Keratinocyte (primary cell): ENCODE results near the gene GFI1B. TPM values are rescaled to one million over a fixed set of nuclear protein-coding genes. Genes with fewer than 3 reads are reported as not detected.
"Not testable (repeated sequence)": the region's sequence is repeated elsewhere in the genome, so short reads cannot be mapped to it uniquely, and the experiment has no call there.

Experiments used
- DNase-seq: peaks from one replicate; pipeline ENCODE4 v3.0.0-alpha.2; 2011; ENCODE audit warnings: low read depth, missing footprints, low spot score
- FAIRE-seq: peaks from 2 replicates; lab custom pipeline; 2011; peaks lifted over from hg19 to GRCh38; lab: Jason Lieb, UNC
- H2AFZ ChIP-seq: 2 replicates; pipeline ENCODE4 v1.6.0; 2012; ENCODE audit warnings: low read length, control low read depth, inconsistent platforms; ENCODE audit not compliant: control insufficient read depth
- H3K27ac ChIP-seq: 2 replicates; pipeline ENCODE4 v1.5.1; 2011; ENCODE audit warnings: low read length; ENCODE audit not compliant: control insufficient read depth, insufficient read depth
- H3K27me3 ChIP-seq: 3 replicates; pipeline ENCODE4 v1.6.0; 2011; ENCODE audit warnings: low read length; ENCODE audit not compliant: control insufficient read depth, insufficient read depth; ENCODE audit errors: extremely low read depth
- H3K36me3 ChIP-seq, 2 experiments: 2 replicates in 1 of 2; 3 replicates in 1 of 2; pipeline ENCODE4 v1.5.1; 2011; ENCODE audit warnings: low read length in 2 of 2, mild to moderate bottlenecking in 1 of 2; ENCODE audit not compliant: control insufficient read depth in 2 of 2, insufficient read depth in 2 of 2; ENCODE audit errors: extremely low read depth in 1 of 2
- H3K4me1 ChIP-seq: 3 replicates; pipeline ENCODE4 v1.5.1; 2011; ENCODE audit warnings: low read length; ENCODE audit not compliant: control insufficient read depth, insufficient read depth; ENCODE audit errors: extremely low read depth
- H3K4me2 ChIP-seq: 3 replicates; pipeline ENCODE4 v1.6.0; 2011; ENCODE audit warnings: low read depth, low read length; ENCODE audit not compliant: control insufficient read depth, insufficient read depth; ENCODE audit errors: extremely low read depth
- H3K4me3 ChIP-seq, 3 experiments: fragments of 200-600 bp in 1 of 3; sonication (generic) in 1 of 3; 2 replicates in 2 of 3; 3 replicates in 1 of 3; pipeline ENCODE4 v1.5.1; 2011 to 2016; ENCODE audit warnings: low read length in 3 of 3, mild to moderate bottlenecking in 3 of 3, control low read depth in 2 of 3, inconsistent platforms in 1 of 3, low read depth in 1 of 3, mixed read lengths in 1 of 3, mixed run types in 1 of 3, moderate library complexity in 1 of 3; ENCODE audit not compliant: control insufficient read depth in 2 of 3, insufficient read depth in 2 of 3; ENCODE audit errors: extremely low read depth in 1 of 3
- H3K79me2 ChIP-seq: 2 replicates; pipeline ENCODE4 v1.6.0; 2012; ENCODE audit warnings: low read length; ENCODE audit not compliant: control insufficient read depth, insufficient read depth
- H3K9ac ChIP-seq: 3 replicates; pipeline ENCODE4 v1.6.0; 2011; ENCODE audit warnings: low read length; ENCODE audit not compliant: control insufficient read depth, insufficient read depth; ENCODE audit errors: extremely low read depth
- H3K9me1 ChIP-seq: 3 replicates; pipeline ENCODE4 v1.6.0; 2011; ENCODE audit warnings: low read length; ENCODE audit not compliant: control insufficient read depth, insufficient read depth; ENCODE audit errors: extremely low read depth
- H3K9me3 ChIP-seq: 2 replicates; pipeline ENCODE4 v1.5.1; 2012; ENCODE audit warnings: low read depth, low read length; ENCODE audit not compliant: control insufficient read depth
- H4K20me1 ChIP-seq: 3 replicates; pipeline ENCODE4 v1.6.0; 2011; ENCODE audit warnings: low read length; ENCODE audit not compliant: control insufficient read depth, insufficient read depth; ENCODE audit errors: extremely low read depth
- CTCF ChIP-seq, 3 experiments: IDR thresholded peaks in 1 of 3; conservative IDR thresholded peaks in 1 of 3; optimal IDR thresholded peaks in 1 of 3; 2 replicates in 2 of 3; 3 replicates in 1 of 3; pipeline versions ENCODE3 to v1.5.1; 2011; ENCODE audit warnings: low read length in 3 of 3, mild to moderate bottlenecking in 3 of 3, moderate library complexity in 2 of 3, control low read depth in 1 of 3, inconsistent platforms in 1 of 3; ENCODE audit not compliant: insufficient read depth in 2 of 3; ENCODE audit errors: extremely low read depth in 1 of 3
- EZH2 ChIP-seq: IDR thresholded peaks from one replicate; pipeline ENCODE4 v1.6.1; 2012; ENCODE audit warnings: inconsistent platforms, mild to moderate bottlenecking, low read length, moderate library complexity
- dilution Hi-C: fragments of 300-500 bp; cut with MboI; formaldehyde crosslinking; loops from one replicate; pipeline ENCODE4 v1.7.0; 2020; ENCODE audit warnings: low sequenced_read_pairs; ENCODE audit not compliant: extremely low pct_ligation_motif_present
- polyA plus RNA-seq, 5 experiments: library from polyadenylated mRNA; depleted of rRNA in 3 of 5; stranded (reverse) in 3 of 5; stranded (forward) in 1 of 5; unstranded in 1 of 5; fragments of >200 nt; gene quantifications; 1 replicate in 1 of 5; 2 replicates in 3 of 5; 3 replicates in 1 of 5; pipeline versions ENCODE4 v1.2.1 to v1.2.3, GENCODE V29; 2011 to 2012; ENCODE audit warnings: missing spikeins in 2 of 5, low read depth in 1 of 5, low replicate concordance in 1 of 5

Gene GFI1B
- polyA plus RNA-seq, 1 donor (not counting 4 experiments of a cell fraction or from before 2014, with no cell fraction given), result not detected

DNA sequence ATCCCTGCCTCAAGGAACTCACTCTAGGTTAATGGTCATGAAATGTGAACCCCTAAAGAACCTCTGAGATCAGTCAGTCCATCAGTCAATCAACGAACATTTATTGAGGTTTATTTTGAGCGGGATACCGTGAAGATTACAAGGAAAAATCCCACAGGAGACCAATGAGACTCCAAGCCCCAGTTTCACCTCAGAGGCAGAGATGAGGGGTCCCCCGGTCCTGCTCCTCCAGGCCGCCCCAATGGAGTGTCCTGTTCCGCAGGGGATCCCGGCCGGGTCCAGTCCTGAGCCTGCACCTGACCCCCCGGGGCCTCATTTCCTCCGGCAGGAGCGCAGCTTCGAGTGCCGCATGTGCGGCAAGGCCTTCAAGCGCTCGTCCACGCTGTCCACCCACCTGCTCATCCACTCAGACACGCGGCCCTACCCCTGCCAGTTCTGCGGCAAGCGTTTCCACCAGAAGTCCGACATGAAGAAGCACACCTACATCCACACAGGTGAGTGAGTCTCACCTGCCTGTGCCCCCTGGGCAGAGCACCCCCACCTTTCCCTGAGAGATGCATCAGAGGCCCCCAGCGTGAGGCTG lies 11.0 kb downstream of the GFI1B start:
- no peaks in the 10 kb centered on the region for H3K79me2 ChIP-seq
- H4K20me1 ChIP-seq, result no peaks in the 10 kb centered on the region
- H3K4me3 ChIP-seq, result no peak overlapping the region
- FAIRE-seq (no peak), DNase-seq (no peak)
- peaks cover 42% of the 10 kb centered on the region for H3K27me3 ChIP-seq
- no peak overlapping the region for H3K27ac ChIP-seq
- dilution Hi-C loops, result no loop called here
- H3K36me3 ChIP-seq, result no peaks in the 10 kb centered on the region
- no peaks in the 10 kb centered on the region for H3K9me1 ChIP-seq
- TF ChIP-seq CTCF (optimal IDR thresholded peaks at IDR 0.05 in 1 of 3, IDR thresholded peaks at IDR 0.05 in 1 of 3, conservative IDR thresholded peaks at IDR 0.05 in 1 of 3; ENCODE audit: extremely low read depth in 1 of 3, insufficient read depth in 2 of 3, low read length in 3 of 3), result no peak
- no peak for TF ChIP-seq EZH2
- no peak overlapping the region for H3K9ac ChIP-seq
- H3K9me3 ChIP-seq, result no peaks in the 10 kb centered on the region
- no peak overlapping the region for H2AFZ ChIP-seq
- H3K4me1 ChIP-seq, result peaks cover 19% of the 10 kb centered on the region
- no peak overlapping the region for H3K4me2 ChIP-seq

DNA sequence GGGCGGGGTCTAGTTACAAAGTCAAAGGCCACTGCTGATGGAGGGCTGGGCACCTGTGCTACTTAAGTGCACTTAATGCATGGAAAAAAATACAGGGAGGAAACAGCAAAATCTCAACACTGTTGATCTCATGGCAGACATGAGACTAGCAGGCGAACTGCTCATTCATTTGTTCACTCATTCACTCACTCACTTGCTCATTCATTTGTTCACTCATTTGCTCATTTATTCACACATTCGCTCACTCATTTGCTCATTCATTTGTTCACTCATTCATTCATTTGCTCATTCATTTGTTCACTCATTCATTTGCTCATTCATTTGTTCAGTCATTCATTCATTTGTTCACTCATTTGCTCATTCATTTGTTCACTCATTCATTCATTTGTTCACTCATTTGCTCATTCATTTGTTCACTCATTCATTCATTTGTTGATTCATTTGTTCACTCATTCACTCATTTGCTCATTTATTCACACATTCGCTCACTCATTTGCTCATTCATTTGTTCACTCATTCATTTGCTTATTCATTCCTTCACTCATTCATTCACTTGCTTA lies 11.6 kb downstream of the GFI1B start:
- H3K79me2 ChIP-seq, H3K9me3 ChIP-seq, H3K4me3 ChIP-seq, H2AFZ ChIP-seq, DNase-seq, H3K27ac ChIP-seq, H4K20me1 ChIP-seq, H3K36me3 ChIP-seq, FAIRE-seq, dilution Hi-C loops, H3K9me1 ChIP-seq, H3K4me2 ChIP-seq, H3K9ac ChIP-seq: not testable (repeated sequence)
- Histone ChIP-seq H3K27me3 (peaks cover 40% of the 10 kb centered on the region), H3K4me1 (peaks cover 25% of the 10 kb centered on the region)

GRCh38 chr9:132990781-132991180 lies 12.3 kb downstream of the GFI1B start:
- FAIRE-seq (no peak), DNase-seq (no peak)
- Histone ChIP-seq H3K9me1 (no peaks in the 10 kb centered on the region), H3K36me3 (no peaks in the 10 kb centered on the region), H4K20me1 (no peaks in the 10 kb centered on the region), H3K4me2 (no peak overlapping the region), H3K79me2 (no peaks in the 10 kb centered on the region), H3K27me3 (peaks cover 33% of the 10 kb centered on the region), H3K4me3 (no peak overlapping the region), H3K4me1 (peaks cover 27% of the 10 kb centered on the region), H3K27ac (no peak overlapping the region), H3K9ac (no peak overlapping the region), H2AFZ (no peak overlapping the region), H3K9me3 (no peaks in the 10 kb centered on the region)
- dilution Hi-C loops, result no loop called here
- TF ChIP-seq CTCF (optimal IDR thresholded peaks at IDR 0.05 in 1 of 3, IDR thresholded peaks at IDR 0.05 in 1 of 3, conservative IDR thresholded peaks at IDR 0.05 in 1 of 3; ENCODE audit: extremely low read depth in 1 of 3, insufficient read depth in 2 of 3, low read length in 3 of 3), result no peak
- no peak for TF ChIP-seq EZH2
